Lower lobe of right lung (tissue), 2 donors: Measurements from ENCODE around the gene PROC. TPM values are rescaled to one million over a fixed set of nuclear protein-coding genes. Genes with fewer than 3 reads are reported as not detected.

Source experiments
- ATAC-seq, 2 donors: fragments of 200-7000 bp; cut with Tn5 transposase; one replicate each; pipeline ENCODE4 v1.9.1; 2020 to 2022; ENCODE audit warnings: mild to moderate bottlenecking in 2 of 2, moderate library complexity in 2 of 2
- DNase-seq: peaks from one replicate; pipeline ENCODE4 v3.0.0-alpha.2; 2020
- H3K27ac ChIP-seq: fragments of 200-600 bp; one replicate; pipeline ENCODE4 v1.8.0; 2022
- H3K27me3 ChIP-seq: fragments of 200-600 bp; one replicate; pipeline ENCODE4 v1.8.0; 2022; ENCODE audit warnings: low read depth
- H3K36me3 ChIP-seq: fragments of 200-600 bp; one replicate; pipeline ENCODE4 v1.8.0; 2022; ENCODE audit warnings: mild to moderate bottlenecking
- H3K4me1 ChIP-seq: fragments of 200-600 bp; one replicate; pipeline ENCODE4 v1.8.0; 2022
- H3K4me3 ChIP-seq: fragments of 200-600 bp; one replicate; pipeline ENCODE4 v1.8.0; 2022; ENCODE audit warnings: mild to moderate bottlenecking
- H3K9me3 ChIP-seq: fragments of 200-600 bp; one replicate; pipeline ENCODE4 v1.8.0; 2022
- intact Hi-C: fragments of 100-400 bp; cut with DNase I; formaldehyde crosslinking; loops from one replicate; pipeline ENCODE4 v1.11.0; 2022
- total RNA-seq: library from RNA; stranded (reverse); fragmentation: NEBNext Ultra II Directional; extraction: Animal tissue kit (Norgen Biotek cat#: 25700); gene quantifications from one replicate; pipeline ENCODE4 v1.2.1, GENCODE V29; 2021
- TF ChIP-seq, protein P1 (sequence below): fragments of 200-600 bp; IDR thresholded peaks from one replicate; pipeline ENCODE4 v1.8.0; 2022; ENCODE audit warnings: antibody characterized with exemption, mild to moderate bottlenecking
- donor health status: DM: no; HTN: yes; CAD: no; lungs with severe emphysema.

The PROC gene
- total RNA-seq, 1 donor from 2014 or later, result not detected

DNA sequence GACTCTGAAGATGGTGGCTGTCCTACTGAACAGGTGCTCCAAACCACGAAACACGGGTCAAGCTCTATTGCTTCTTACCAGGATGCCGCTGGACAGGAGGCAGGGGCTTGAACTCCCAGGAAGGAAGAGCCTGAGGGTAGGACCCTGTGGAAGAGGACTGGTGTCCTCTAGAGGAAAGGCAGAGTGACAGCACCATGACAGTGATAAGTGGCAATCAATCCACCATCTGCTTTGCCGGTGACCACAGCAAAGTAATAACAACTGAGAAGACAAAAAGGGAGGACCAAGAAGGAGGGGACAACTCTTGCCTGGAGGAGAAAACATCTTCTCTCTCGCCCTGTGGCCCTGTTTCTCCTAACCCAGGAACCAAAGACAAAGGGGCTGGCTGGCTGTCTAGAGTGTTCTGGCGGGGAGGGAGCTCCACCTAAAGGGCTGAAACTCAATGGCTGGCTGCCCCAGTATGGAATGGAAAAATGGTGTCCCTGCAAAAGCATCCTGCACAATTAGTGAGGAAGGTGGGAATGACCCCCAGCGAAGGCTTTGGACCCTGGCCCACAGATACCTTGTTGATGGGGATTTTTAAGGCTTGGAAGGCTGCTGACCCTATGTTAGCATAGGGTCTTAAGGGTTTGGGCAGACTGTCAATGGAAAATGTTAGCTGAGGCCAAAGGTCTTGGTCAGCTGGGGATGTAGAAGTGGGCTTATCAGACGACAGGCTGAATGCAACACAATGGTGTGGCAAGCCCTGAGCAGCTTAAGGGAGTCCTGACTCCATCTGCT lies 35.4 kb downstream of the PROC start:
- H3K4me1 ChIP-seq, result no peaks in the 10 kb centered on the region
- H3K4me3 ChIP-seq, result no peak overlapping the region
- TF ChIP-seq, protein P1, sequence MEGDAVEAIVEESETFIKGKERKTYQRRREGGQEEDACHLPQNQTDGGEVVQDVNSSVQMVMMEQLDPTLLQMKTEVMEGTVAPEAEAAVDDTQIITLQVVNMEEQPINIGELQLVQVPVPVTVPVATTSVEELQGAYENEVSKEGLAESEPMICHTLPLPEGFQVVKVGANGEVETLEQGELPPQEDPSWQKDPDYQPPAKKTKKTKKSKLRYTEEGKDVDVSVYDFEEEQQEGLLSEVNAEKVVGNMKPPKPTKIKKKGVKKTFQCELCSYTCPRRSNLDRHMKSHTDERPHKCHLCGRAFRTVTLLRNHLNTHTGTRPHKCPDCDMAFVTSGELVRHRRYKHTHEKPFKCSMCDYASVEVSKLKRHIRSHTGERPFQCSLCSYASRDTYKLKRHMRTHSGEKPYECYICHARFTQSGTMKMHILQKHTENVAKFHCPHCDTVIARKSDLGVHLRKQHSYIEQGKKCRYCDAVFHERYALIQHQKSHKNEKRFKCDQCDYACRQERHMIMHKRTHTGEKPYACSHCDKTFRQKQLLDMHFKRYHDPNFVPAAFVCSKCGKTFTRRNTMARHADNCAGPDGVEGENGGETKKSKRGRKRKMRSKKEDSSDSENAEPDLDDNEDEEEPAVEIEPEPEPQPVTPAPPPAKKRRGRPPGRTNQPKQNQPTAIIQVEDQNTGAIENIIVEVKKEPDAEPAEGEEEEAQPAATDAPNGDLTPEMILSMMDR, result no peak
- ATAC-seq (peak in 1 of 2 donors; percentile 19), DNase-seq (no peak)
- no peaks in the 10 kb centered on the region for H3K27me3 ChIP-seq
- H3K36me3 ChIP-seq, result peaks cover 3% of the 10 kb centered on the region
- H3K27ac ChIP-seq, result no peak overlapping the region
- intact Hi-C loops, result no loop called here
- no peaks in the 10 kb centered on the region for H3K9me3 ChIP-seq

DNA sequence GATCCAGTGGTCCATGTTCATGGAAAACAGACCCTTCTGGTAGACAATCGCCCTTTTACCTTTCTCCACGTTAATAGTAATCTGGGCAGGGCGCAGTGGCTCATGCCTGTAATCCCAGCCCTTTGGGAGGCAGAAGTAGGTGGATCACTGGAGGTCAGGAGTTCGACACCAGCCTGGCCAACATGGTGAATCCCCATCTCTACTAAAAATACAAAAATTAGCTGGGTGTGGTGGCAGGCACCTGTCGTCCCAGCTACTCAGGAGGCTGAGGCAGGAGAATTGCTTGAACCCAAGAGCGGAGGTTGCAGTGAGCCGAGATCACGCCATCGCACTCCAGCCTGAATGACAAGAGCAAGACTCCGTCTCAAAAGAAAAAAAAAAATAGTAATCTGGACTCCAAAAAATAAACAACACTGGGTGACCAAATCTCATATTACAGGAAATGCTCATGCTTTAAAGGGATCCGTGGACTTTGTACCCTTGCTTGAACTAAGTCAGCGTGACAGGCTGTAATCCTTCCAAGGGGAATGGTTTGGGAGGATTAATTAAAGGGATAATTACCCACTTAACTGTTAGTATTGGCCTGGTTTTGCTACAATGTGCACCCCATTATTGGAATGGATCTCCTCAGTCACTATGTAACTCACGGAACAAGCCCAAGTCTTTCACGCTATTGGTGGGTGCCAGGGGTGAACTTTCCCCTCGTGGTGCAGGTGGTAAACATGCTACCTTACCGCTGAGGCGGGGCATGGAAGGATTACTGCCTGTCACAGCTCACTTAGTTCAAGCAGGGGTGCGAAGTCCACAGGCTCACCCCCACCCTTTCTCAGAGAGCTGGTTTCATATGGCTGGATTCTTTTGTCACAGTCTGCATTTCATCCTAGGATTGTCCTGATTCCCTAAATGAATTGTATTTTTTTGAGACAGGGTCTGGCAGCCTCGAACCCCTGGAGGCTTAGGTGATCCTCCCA lies 36.7 kb downstream of the PROC start:
- no peaks in the 10 kb centered on the region for H3K4me1 ChIP-seq
- H3K4me3 ChIP-seq, result no peak overlapping the region
- H3K9me3 ChIP-seq, result no peaks in the 10 kb centered on the region
- TF ChIP-seq, protein P1, result no peak
- intact Hi-C loops, result no loop called here
- ATAC-seq (no peak), DNase-seq (no peak)
- H3K36me3 ChIP-seq, result peaks cover 3% of the 10 kb centered on the region
- no peak overlapping the region for H3K27ac ChIP-seq
- H3K27me3 ChIP-seq, result no peaks in the 10 kb centered on the region

DNA sequence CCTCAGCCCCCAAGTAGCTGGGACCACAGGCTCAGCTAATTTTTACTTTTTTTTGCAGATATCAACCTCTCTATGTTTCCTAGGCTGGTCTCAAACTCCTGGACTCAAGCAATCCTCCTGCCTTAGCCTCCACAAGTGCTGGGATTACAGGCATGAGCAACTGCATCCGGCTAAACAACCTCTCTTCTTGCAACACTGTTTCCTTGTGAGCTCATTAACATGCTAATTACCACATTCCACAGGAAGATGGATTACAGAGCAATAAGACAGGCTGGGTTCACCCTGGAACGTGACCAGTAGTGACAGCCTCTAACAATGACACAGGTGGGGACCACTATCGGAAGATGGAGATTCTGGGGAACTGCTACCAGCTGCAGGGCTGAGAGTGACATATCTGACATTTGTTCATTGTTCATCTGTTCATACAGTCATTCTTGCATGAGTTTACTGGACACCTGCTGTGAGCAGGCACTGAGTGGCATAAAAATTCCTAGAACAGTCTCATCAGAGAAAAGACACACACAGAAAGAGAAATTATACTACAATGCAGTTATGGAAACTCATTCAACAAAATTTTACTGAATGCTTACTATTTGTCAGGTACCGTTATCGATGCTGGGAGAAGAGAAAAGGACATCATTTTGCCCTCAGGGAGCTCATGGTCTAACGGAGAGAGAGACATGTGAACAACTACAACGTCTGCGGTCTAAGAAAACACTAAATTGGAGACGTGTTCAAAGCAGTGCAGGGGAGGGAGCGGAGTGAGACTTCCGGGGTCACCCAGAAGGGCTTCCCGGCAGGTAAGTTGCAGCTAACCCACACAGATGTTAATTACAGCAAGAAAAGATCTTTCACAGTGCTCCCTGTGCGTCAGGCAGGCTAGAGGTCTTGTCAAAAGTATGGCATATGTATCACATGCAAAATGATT lies 37.6 kb downstream of the PROC start:
- Histone ChIP-seq H3K4me1 (no peaks in the 10 kb centered on the region), H3K27ac (no peak overlapping the region), H3K27me3 (no peaks in the 10 kb centered on the region), H3K36me3 (peaks cover 3% of the 10 kb centered on the region), H3K4me3 (no peak overlapping the region), H3K9me3 (no peaks in the 10 kb centered on the region)
- intact Hi-C loops, result no loop called here
- ATAC-seq, result no peak
- DNase-seq, result no peak
- TF ChIP-seq, protein P1, result no peak

DNA sequence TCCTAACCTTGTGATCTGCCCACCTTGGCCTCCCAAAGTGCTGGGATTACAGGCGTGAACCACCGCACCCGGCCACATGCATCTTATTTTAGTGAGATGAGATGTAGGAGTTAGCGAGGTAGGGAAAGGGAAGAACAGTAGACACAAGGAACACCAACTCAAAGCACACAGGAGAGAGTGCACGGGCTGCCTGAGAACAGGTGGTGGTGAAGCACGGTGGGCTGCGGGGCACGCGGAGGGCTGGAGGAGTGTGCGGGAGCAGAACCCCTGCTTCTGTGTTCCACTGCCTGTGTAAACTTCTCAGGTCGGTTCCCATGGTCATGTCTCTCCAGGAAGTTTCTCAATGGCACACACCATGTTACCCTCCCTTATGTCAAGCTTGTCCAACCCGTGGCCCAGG lies 38.7 kb downstream of the PROC start:
- ATAC-seq, result no peak
- Histone ChIP-seq H3K27ac (no peak overlapping the region), H3K4me1 (no peaks in the 10 kb centered on the region), H3K27me3 (no peaks in the 10 kb centered on the region), H3K9me3 (no peaks in the 10 kb centered on the region), H3K4me3 (no peak overlapping the region), H3K36me3 (peaks cover 3% of the 10 kb centered on the region)
- intact Hi-C loops, result no loop called here
- no peak for DNase-seq
- TF ChIP-seq, protein P1, result no peak

DNA sequence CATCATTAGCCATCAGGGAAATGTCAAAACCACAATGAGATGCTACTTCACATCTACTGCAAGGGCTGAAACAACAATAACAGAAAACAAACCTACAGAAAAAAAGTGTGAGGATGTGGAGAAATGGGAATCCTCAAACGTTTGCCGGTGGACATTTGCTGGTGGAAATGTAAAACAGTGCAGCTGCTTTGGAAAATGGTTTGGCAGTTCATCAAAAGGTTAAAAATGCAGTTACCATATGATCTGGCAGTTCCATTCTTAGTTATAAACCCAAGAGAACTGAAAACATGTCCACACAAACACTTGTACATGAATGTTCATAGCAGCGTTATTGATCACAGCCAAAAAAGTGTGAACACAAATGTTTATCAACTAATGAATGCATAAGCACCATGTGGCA lies 44.2 kb downstream of the PROC start:
- H3K4me3 ChIP-seq, result no peak overlapping the region
- intact Hi-C loops, result no loop called here
- DNase-seq, result no peak
- H3K27ac ChIP-seq, result no peak overlapping the region
- no peaks in the 10 kb centered on the region for H3K27me3 ChIP-seq
- no peaks in the 10 kb centered on the region for H3K9me3 ChIP-seq
- ATAC-seq, result no peak
- H3K36me3 ChIP-seq, result no peaks in the 10 kb centered on the region
- no peaks in the 10 kb centered on the region for H3K4me1 ChIP-seq
- TF ChIP-seq, protein P1, result no peak
